ENCODE data around the gene BLTP3A. TPM values are rescaled to one million over a fixed set of nuclear protein-coding genes. Genes with fewer than 3 reads are reported as not detected.
"Not testable (repeated sequence)": the region's sequence is repeated elsewhere in the genome, so short reads cannot be mapped to it uniquely, and the experiment has no call there.

BLTP3A gene
- total RNA-seq, 2 donors from 2014 or later = 17.7 to 22.6 TPM

DNA sequence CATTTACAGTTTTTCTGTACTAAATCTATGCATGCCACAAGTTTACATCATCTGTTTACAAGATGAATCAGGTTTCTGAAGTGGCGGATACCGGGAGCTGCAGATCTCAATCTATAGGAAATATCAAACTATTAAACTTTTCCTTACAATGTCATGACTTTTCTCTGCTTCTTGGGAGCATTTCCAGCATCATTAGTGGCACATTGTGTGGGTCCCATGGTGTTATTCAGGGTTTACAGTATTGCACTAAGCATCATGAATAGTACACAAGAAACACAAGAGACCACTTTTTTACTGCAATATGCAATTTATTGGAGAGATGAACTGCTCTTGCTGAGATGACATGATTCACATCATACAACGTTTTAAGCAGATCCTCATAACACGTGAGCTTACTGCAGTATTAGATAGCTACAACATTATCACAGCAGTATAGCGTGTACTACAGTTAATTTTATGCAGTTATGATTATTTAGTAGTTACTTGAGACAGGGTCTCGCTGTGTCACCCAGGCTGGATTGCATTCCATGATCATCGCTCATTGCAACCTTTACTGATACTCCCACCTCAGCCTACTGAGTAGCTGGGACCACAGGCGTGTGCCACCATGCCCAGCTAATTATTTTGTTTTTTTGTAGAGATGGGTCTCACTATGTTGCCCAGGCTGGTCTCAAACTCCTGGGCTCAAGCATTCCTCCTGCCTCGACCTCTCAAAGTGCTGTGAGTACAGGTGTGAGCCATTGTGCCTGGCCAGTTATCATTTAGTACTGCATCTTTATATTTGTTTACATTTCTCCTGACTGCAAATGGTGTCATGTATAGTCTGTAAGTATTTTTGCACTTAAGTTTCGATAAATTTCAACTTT, 18.4 kb downstream of the BLTP3A start:
- TF ChIP-seq, protein P1, sequence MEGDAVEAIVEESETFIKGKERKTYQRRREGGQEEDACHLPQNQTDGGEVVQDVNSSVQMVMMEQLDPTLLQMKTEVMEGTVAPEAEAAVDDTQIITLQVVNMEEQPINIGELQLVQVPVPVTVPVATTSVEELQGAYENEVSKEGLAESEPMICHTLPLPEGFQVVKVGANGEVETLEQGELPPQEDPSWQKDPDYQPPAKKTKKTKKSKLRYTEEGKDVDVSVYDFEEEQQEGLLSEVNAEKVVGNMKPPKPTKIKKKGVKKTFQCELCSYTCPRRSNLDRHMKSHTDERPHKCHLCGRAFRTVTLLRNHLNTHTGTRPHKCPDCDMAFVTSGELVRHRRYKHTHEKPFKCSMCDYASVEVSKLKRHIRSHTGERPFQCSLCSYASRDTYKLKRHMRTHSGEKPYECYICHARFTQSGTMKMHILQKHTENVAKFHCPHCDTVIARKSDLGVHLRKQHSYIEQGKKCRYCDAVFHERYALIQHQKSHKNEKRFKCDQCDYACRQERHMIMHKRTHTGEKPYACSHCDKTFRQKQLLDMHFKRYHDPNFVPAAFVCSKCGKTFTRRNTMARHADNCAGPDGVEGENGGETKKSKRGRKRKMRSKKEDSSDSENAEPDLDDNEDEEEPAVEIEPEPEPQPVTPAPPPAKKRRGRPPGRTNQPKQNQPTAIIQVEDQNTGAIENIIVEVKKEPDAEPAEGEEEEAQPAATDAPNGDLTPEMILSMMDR (IDR thresholded peaks at IDR 0.05) = no peak
- Histone ChIP-seq H3K27me3 (no peaks in the 10 kb centered on the region), H3K4me1 (peaks cover 0 to 12% of the 10 kb centered on the region in 2 donors)

DNA sequence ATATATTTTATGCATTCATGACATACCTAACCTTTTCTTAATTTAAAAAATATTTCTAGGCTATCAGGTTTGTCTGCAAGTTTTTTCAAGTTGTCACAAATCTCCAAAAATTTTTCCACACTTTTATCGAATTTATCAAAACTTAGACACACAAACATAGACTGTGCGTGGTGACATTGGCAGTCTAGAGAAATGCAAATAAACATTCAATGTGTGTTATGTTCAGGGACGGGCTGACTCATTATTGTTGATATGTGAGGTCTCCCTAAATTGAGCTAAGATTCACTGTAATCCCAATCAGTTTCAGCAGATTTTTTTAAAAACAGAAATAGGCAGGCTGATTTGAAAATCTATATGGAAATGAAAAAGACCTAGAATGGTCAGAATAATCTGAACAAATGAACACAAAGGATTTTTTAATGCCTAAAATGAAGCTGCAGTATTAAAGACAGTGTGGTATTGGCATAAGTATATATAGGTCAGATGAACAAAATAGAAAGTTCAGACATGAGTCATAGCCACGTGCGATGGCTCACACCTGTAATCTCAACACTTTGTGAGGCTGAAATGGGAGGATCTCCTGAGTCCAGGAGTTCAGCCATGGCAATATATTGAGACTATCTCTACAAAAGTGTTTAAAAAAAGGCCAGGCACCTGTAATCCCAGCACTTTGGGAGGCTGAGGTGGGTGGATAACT, 19.2 kb downstream of the BLTP3A start:
- no peak overlapping the region for H3K4me3 ChIP-seq

More for the DNA sequence above, 18.4 kb downstream of the BLTP3A start:
- H3K27ac ChIP-seq = no peak overlapping the region
- H3K9me3 ChIP-seq = no peaks in the 10 kb centered on the region
- DNase-seq (ENCODE audit: low spot score) = no peak
- no peaks in the 10 kb centered on the region for H3K36me3 ChIP-seq
- no peak overlapping the region for H3K4me3 ChIP-seq

GRCh38 chr6:34813028-34813713, 21.3 kb downstream of the BLTP3A start:
- Histone ChIP-seq H3K9me3 (no peaks in the 10 kb centered on the region), H3K27me3 (no peaks in the 10 kb centered on the region), H3K27ac (no peak overlapping the region), H3K4me1 (peaks cover 0 to 22% of the 10 kb centered on the region in 2 donors), H3K4me3 (no peak overlapping the region), H3K36me3 (no peaks in the 10 kb centered on the region)
- TF ChIP-seq, protein P1 (IDR thresholded peaks at IDR 0.05) = no peak
- no peak for DNase-seq (ENCODE audit: low spot score)

More for the DNA sequence above, 19.2 kb downstream of the BLTP3A start:
- no peaks in the 10 kb centered on the region for H3K27me3 ChIP-seq
- no peaks in the 10 kb centered on the region for H3K36me3 ChIP-seq
- TF ChIP-seq, protein P1 (IDR thresholded peaks at IDR 0.05) = no peak
- H3K4me1 ChIP-seq = peaks cover 0 to 12% of the 10 kb centered on the region in 2 donors
- no peaks in the 10 kb centered on the region for H3K9me3 ChIP-seq
- no peak for DNase-seq (ENCODE audit: low spot score)
- H3K27ac ChIP-seq = no peak overlapping the region

DNA sequence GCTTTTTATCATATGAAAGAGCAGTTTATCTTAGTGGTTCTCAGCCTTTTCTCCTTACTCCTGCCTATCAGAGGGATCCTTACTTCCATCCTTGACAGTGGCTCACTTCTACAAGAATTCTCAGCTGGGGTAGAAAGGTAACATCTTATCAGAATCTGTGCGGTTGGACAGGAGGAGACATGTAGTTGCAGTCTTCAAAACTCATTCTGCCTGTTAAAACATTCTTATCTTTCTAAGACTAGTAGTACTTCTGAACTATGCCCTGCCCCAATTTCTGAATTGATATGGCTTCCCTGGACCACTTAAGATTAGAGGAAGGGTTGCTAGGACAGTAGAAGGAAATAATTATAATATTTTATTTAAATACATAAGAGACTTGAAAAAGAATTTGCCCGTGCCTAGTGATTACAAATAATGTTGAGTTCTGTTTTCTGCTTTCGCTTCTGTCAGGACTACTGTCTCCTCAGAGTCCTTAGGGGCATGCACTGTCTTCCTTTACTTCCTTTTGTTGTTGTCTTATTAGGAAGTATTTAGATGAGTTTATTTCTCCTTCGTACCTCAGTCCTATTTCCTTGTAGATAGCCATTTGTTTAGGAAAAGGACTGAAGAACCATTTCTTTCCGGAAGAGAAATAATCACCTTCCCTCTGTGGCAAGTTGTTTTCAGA, 24.9 kb downstream of the BLTP3A start:
- DNase-seq (ENCODE audit: low spot score) = no peak
- Histone ChIP-seq H3K27me3 (no peaks in the 10 kb centered on the region), H3K9me3 (no peaks in the 10 kb centered on the region), H3K4me3 (no peak overlapping the region), H3K27ac (no peak overlapping the region), H3K36me3 (peaks cover 2% of the 10 kb centered on the region), H3K4me1 (peaks cover 0 to 34% of the 10 kb centered on the region in 2 donors)
- TF ChIP-seq, protein P1 (IDR thresholded peaks at IDR 0.05) = no peak

DNA sequence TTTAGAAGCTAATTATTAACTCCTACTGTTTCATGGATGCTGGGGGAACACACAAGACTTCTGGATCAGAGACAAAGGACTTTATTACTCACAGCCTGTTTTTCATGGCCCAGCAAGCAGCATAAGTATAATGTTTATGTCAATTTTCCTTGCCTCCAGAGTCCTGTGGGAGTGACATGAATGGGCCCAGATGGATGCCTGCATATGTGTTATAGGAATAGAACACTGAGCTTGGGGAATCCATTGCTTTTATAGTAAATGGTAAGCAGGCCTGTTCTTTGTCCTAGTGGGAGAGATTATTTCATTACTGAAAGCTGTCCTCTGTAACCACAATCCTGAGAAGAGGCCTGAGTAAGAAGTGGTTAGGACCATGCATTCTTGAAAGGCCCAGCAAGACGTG, 25.6 kb downstream of the BLTP3A start:
- H3K9me3 ChIP-seq = no peaks in the 10 kb centered on the region
- H3K27me3 ChIP-seq = no peaks in the 10 kb centered on the region
- H3K4me3 ChIP-seq = no peak overlapping the region
- peaks cover 9% of the 10 kb centered on the region for H3K36me3 ChIP-seq
- no peak overlapping the region for H3K27ac ChIP-seq
- TF ChIP-seq, protein P1 (IDR thresholded peaks at IDR 0.05) = no peak
- H3K4me1 ChIP-seq = peaks cover 0 to 33% of the 10 kb centered on the region in 2 donors
- no peak for DNase-seq (ENCODE audit: low spot score)

DNA sequence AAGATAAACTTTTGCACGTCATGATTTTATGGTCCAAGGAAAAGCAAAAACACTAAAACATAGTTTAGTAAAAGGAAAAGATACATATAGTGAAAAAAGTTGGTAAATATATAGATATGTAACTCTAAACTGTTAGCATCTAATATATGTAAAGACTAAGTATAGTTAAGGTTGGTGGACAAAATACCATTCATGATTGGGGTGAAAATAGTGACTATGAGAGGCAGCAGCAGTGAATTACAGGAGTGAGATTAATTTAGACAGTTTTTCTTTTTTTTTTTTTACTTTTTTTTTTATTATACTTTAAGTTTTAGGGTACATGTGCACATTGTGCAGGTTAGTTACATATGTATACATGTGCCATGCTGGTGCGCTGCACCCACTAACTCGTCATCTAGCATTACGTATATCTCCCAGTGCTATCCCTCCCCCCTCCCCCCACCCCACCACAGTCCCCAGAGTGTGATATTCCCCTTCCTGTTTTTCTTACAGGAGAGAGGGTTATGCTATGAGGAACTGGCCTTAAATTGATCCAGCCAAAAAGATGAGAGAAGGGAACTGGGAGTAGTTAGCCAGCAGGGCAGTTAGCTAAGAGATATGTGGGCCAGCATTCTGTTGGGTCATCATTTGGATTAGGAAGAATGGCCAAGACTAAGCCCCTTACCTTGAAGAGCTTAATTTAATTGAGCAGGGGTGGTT, 27.1 kb downstream of the BLTP3A start:
- peaks cover 0 to 22% of the 10 kb centered on the region in 2 donors for H3K4me1 ChIP-seq
- DNase-seq (ENCODE audit: low spot score); H3K4me3 ChIP-seq; H3K9me3 ChIP-seq; H3K27me3 ChIP-seq: not testable (repeated sequence)
- H3K27ac ChIP-seq = peak overlapping the region in 1 of 2 donors; percentile 10
- peaks cover 24% of the 10 kb centered on the region for H3K36me3 ChIP-seq
